ENCODE data around the gene DYDC2.

The DYDC2 gene

DNA sequence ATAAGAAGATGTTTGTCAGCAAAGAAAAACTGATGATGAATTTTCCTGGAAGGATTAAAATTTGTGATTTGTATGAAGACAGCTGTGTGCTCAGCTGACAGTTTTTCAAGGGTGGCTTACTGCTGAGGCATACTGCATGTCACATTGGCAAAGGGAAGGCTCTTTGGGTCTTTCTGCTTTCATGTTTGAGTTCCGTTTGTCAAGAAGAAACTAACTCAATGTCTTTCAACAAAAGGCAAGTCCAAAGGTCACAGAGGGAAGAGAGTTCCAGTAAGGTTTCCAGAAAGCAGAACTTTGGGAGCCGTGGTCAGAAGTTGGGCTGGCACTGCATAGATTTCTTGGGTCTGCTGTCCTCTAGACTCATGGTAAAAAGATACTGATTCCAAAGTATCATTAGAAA is 16.9 kb downstream of the DYDC2 start:
- DNase-seq (ENCODE audit: low read depth, low spot score): no peak
- no peak for TF ChIP-seq CTCF (IDR thresholded peaks at IDR 0.05; ENCODE audit: insufficient read depth, low read length, missing control alignments)
- POLR2A ChIA-PET: no interaction called here
- H3K4me3 ChIP-seq (ENCODE audit: low read depth, low read length): no peak overlapping the region
- CTCF ChIA-PET: no interaction called here

GRCh38 chr10:80379701-80380100 is 23.1 kb downstream of the DYDC2 start:
- ChIA-PET CTCF (interaction anchor here (1.4 to 1.8 kb wide), 2 partner anchors 126 to 639 kb away, joined by 4 read pairs; no protein-coding TSS in a partner anchor), POLR2A (no interaction called here)
- no peak for DNase-seq (ENCODE audit: low read depth, low spot score)
- no peak overlapping the region for H3K4me3 ChIP-seq (ENCODE audit: low read depth, low read length)
- TF ChIP-seq CTCF (IDR thresholded peaks at IDR 0.05; ENCODE audit: insufficient read depth, low read length, missing control alignments): no peak

- ChIA-PET CTCF (interaction anchor here (1.4 to 1.8 kb wide), 2 partner anchors 125 to 639 kb away, joined by 4 read pairs; no protein-coding TSS in a partner anchor), POLR2A (no interaction called here)
- no peak for TF ChIP-seq CTCF (IDR thresholded peaks at IDR 0.05; ENCODE audit: insufficient read depth, low read length, missing control alignments)
- no peak for DNase-seq (ENCODE audit: low read depth, low spot score)
- no peak overlapping the region for H3K4me3 ChIP-seq (ENCODE audit: low read depth, low read length)
Observed at GRCh38 chr10:80380185-80380584, 23.6 kb downstream of the DYDC2 start.

DNA sequence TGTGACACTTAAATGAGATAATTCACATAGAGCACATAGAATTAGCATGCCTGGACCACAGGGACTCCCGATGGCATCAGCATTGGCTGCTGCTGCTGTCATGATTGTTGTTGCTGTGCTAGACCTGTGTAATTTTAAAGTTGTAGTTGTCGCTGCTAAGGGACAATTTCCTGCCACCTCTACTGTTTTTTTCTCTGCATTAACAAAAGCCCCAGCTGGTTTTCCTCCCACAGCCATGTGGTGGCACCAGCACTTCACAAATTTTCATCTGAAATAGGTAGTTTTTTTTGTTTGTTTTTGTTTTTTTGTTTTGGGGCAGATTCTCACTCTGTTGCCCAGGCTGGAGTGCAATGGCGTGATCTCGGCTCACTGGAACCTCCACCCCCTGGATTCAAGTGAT is 26.4 kb downstream of the DYDC2 start:
- CTCF ChIA-PET: interaction anchor here (0.7 to 2.5 kb wide), 8 partner anchors 61 to 636 kb away, joined by 3 to 10 read pairs (median 3); no protein-coding TSS in a partner anchor
- POLR2A ChIA-PET: no interaction called here
- peak; percentile 33 for TF ChIP-seq CTCF (IDR thresholded peaks at IDR 0.05; ENCODE audit: insufficient read depth, low read length, missing control alignments)
- DNase-seq (ENCODE audit: low read depth, low spot score): no peak
- H3K4me3 ChIP-seq (ENCODE audit: low read depth, low read length): no peak overlapping the region

GRCh38 chr10:80390740-80391139 is 34.2 kb downstream of the DYDC2 start:
- no peak overlapping the region for H3K4me3 ChIP-seq (ENCODE audit: low read depth, low read length)
- ChIA-PET POLR2A (no interaction called here), CTCF (no interaction called here)
- DNase-seq (ENCODE audit: low read depth, low spot score): no peak
- no peak for TF ChIP-seq CTCF (IDR thresholded peaks at IDR 0.05; ENCODE audit: insufficient read depth, low read length, missing control alignments)

- ChIA-PET POLR2A (no interaction called here), CTCF (no interaction called here)
- no peak for TF ChIP-seq CTCF (IDR thresholded peaks at IDR 0.05; ENCODE audit: insufficient read depth, low read length, missing control alignments)
- no peak for DNase-seq (ENCODE audit: low read depth, low spot score)
- H3K4me3 ChIP-seq (ENCODE audit: low read depth, low read length): no peak overlapping the region
Observed at GRCh38 chr10:80392250-80392649, 35.7 kb downstream of the DYDC2 start.

Data from AG04449 (cell line).